SU-DHL-6 (cell line): ENCODE measurements around the gene HSP90B1.

ENCODE experiments used
- H2AFZ ChIP-seq: fragments of 200-600 bp; sonication (generic); 2 replicates; pipeline ENCODE4 v1.6.1; 2014; ENCODE audit warnings: low read depth, mild to moderate bottlenecking, moderate library complexity, mixed read lengths, antibody characterized with exemption, low read length; ENCODE audit not compliant: severe bottlenecking
- H3F3A ChIP-seq: fragments of 200-600 bp; shearing (Covaris generic); 2 replicates; pipeline ENCODE4 v1.6.0; 2016; ENCODE audit warnings: antibody characterized with exemption, mild to moderate bottlenecking; ENCODE audit not compliant: insufficient read depth
- H3K27ac ChIP-seq: fragments of 200-600 bp; sonication (generic); 2 replicates; pipeline ENCODE4 v1.5.1; 2016; ENCODE audit warnings: low read depth, mild to moderate bottlenecking, low read length, moderate library complexity, mixed read lengths
- H3K27me3 ChIP-seq: fragments of 200-600 bp; sonication (generic), shearing (Covaris generic); 2 replicates; pipeline ENCODE4 v1.6.0; 2014; ENCODE audit warnings: mild to moderate bottlenecking, low read length
- H3K36me3 ChIP-seq: fragments of 200-600 bp; sonication (generic); 2 replicates; pipeline ENCODE4 v1.6.1; 2014; ENCODE audit warnings: mild to moderate bottlenecking, low read length, mixed read lengths
- H3K4me2 ChIP-seq: fragments of 300-600, 200-600 bp; shearing (Covaris generic), sonication (generic); 2 replicates; pipeline ENCODE4 v1.6.0; 2014; ENCODE audit warnings: low read length, low read depth, mild to moderate bottlenecking; ENCODE audit not compliant: poor library complexity, severe bottlenecking
- H3K4me3 ChIP-seq: fragments of 200-600 bp; sonication (generic); 2 replicates; pipeline ENCODE4 v1.5.1; 2014; ENCODE audit warnings: antibody characterized with exemption, low read length, mild to moderate bottlenecking, mixed read lengths; ENCODE audit not compliant: insufficient read depth, poor library complexity, severe bottlenecking
- H3K79me2 ChIP-seq: fragments of 200-600 bp; sonication (generic); 2 replicates; pipeline ENCODE4 v1.6.1; 2014; ENCODE audit warnings: mild to moderate bottlenecking, low read length, moderate library complexity; ENCODE audit not compliant: insufficient read depth
- H3K9ac ChIP-seq: fragments of 200-600 bp; sonication (generic); 2 replicates; pipeline ENCODE4 v1.7.0; 2014; ENCODE audit warnings: mild to moderate bottlenecking, low read length
- H3K9me2 ChIP-seq: fragments of 200-600 bp; sonication (generic); replicated peaks from 2 replicates; pipeline ENCODE4 v1.6.1; 2014; ENCODE audit warnings: low read length; ENCODE audit not compliant: insufficient read depth
- H3K9me3 ChIP-seq: fragments of 200-600 bp; sonication (generic); 2 replicates; pipeline ENCODE4 v1.6.1; 2014; ENCODE audit warnings: low read length, mixed read lengths; ENCODE audit not compliant: insufficient read depth
- H4K20me1 ChIP-seq: fragments of 200-600 bp; sonication (generic); 2 replicates; pipeline ENCODE4 v1.6.1; 2014; ENCODE audit warnings: low read depth, mild to moderate bottlenecking, antibody characterized with exemption, low read length, moderate library complexity, mixed read lengths
- CTCF ChIP-seq: fragments of 200-600 bp; sonication (generic); IDR thresholded peaks from one replicate; pipeline ENCODE4 v1.5.1; 2017; ENCODE audit warnings: antibody characterized with exemption, mild to moderate bottlenecking, low read length, moderate library complexity; ENCODE audit not compliant: insufficient read depth, poor library complexity, severe bottlenecking
- EZH2phosphoT487 ChIP-seq: fragments of 200-600 bp; sonication (generic), shearing (Covaris generic); conservative IDR thresholded peaks from 2 replicates; pipeline ENCODE4 v1.6.1; 2018; ENCODE audit warnings: mild to moderate bottlenecking, antibody characterized with exemption, low read length, moderate library complexity, mixed read lengths

Gene HSP90B1

GRCh38 chr12:103930034-103930786 lies at the start of gene HSP90B1:
HSP90B1 (plus strand) TSS chr12:103930410; CDS start chr12:103930516, 106 bp downstream.
- Histone ChIP-seq H3K27me3 (no peaks in the 10 kb centered on the region), H3F3A (peaks cover 18% of the 10 kb centered on the region), H3K4me3 (peak within 1 kb of the TSS; percentile 48), H3K9ac (peak within 1 kb of the TSS; percentile 48), H3K27ac (peak within 1 kb of the TSS; percentile 48), H4K20me1 (0 out of 2 replicates have a peak, but pooled peaks cover 3% of the 10 kb centered on the region), H3K36me3 (peaks cover 9% of the 10 kb centered on the region; the same call in 1 of the 2 replicates), H3K9me2 (no peaks in the 10 kb centered on the region), H2AFZ (peak within 1 kb of the TSS; percentile 31), H3K79me2 (no peaks in the 10 kb centered on the region), H3K4me2 (peak within 1 kb of the TSS; percentile 68), H3K9me3 (no peaks in the 10 kb centered on the region)
- no peak for TF ChIP-seq CTCF
- TF ChIP-seq EZH2phosphoT487: no peak

- no peaks in the 10 kb centered on the region for H3K27me3 ChIP-seq
- no peak overlapping the region for H2AFZ ChIP-seq
- no peaks in the 10 kb centered on the region for H3K9me3 ChIP-seq
- H3K79me2 ChIP-seq: no peaks in the 10 kb centered on the region
- H3K4me3 ChIP-seq: no peak overlapping the region
- TF ChIP-seq CTCF (no peak), EZH2phosphoT487 (no peak)
- H3K9ac ChIP-seq: no peak overlapping the region
- no peaks in the 10 kb centered on the region for H4K20me1 ChIP-seq
- H3K4me2 ChIP-seq: no peak overlapping the region
- no peaks in the 10 kb centered on the region for H3F3A ChIP-seq
- H3K27ac ChIP-seq: no peak overlapping the region
- no peaks in the 10 kb centered on the region for H3K36me3 ChIP-seq
- H3K9me2 ChIP-seq: no peaks in the 10 kb centered on the region
These were observed 48.9 kb upstream of the HSP90B1 start for GRCh38 chr12:103881261-103881660.

- H3K9me3 ChIP-seq: no peaks in the 10 kb centered on the region
- H3K9ac ChIP-seq: no peak overlapping the region
- H3K27ac ChIP-seq: no peak overlapping the region
- H3K4me3 ChIP-seq: no peak overlapping the region
- H2AFZ ChIP-seq: no peak overlapping the region
- no peak for TF ChIP-seq EZH2phosphoT487
- no peak for TF ChIP-seq CTCF
- H3K9me2 ChIP-seq: no peaks in the 10 kb centered on the region
- H4K20me1 ChIP-seq: no peaks in the 10 kb centered on the region
- H3K36me3 ChIP-seq: no peaks in the 10 kb centered on the region
- no peaks in the 10 kb centered on the region for H3K27me3 ChIP-seq
- no peaks in the 10 kb centered on the region for H3K79me2 ChIP-seq
- no peak overlapping the region for H3K4me2 ChIP-seq
- no peaks in the 10 kb centered on the region for H3F3A ChIP-seq
These were observed 47.2 kb upstream of the HSP90B1 start for GRCh38 chr12:103882861-103883596.
